ENCODE results near the gene WDR26.
"Not testable (repeated sequence)": the region's sequence is repeated elsewhere in the genome, so short reads cannot be mapped to it uniquely, and the experiment has no call there.

Gene WDR26

GRCh38 chr1:224348137-224348536 is 86.5 kb downstream of the WDR26 start:
- no peak for TF ChIP-seq CTCF (IDR thresholded peaks at IDR 0.05; ENCODE audit: control extremely low read depth, extremely low read depth, low read depth, missing control alignments)
- CTCF ChIA-PET = no interaction called here
- POLR2A ChIA-PET = no interaction called here
- DNase-seq (ENCODE audit: extremely low spot score) = no peak

- no peak for TF ChIP-seq CTCF (IDR thresholded peaks at IDR 0.05; ENCODE audit: control extremely low read depth, extremely low read depth, low read depth, missing control alignments)
- ChIA-PET POLR2A (no interaction called here), CTCF (interaction anchor here (1.3 to 2.2 kb wide), 4 partner anchors 8 to 38 kb away, joined by 3 to 13 read pairs (median 6); no protein-coding TSS in a partner anchor)
- DNase-seq (ENCODE audit: extremely low spot score) = no peak
Measured at GRCh38 chr1:224343679-224344078, 90.9 kb downstream of the WDR26 start.

- CTCF ChIA-PET; POLR2A ChIA-PET; DNase-seq (ENCODE audit: extremely low spot score): not testable (repeated sequence)
Measured at GRCh38 chr1:224340453-224341384, 93.9 kb downstream of the WDR26 start.

- no peak for TF ChIP-seq CTCF (IDR thresholded peaks at IDR 0.05; ENCODE audit: control extremely low read depth, extremely low read depth, low read depth, missing control alignments)
- DNase-seq (ENCODE audit: extremely low spot score) = no peak
- CTCF ChIA-PET = no interaction called here
- POLR2A ChIA-PET = no interaction called here
Measured at GRCh38 chr1:224339442-224340033, 95.1 kb downstream of the WDR26 start.

GRCh38 chr1:224338150-224338838 is 96.3 kb downstream of the WDR26 start:
- ChIA-PET CTCF (no interaction called here), POLR2A (interaction anchor here (0.5 kb wide), 1 partner anchor 9 kb away, joined by 3 read pairs; no protein-coding TSS in a partner anchor)

More at GRCh38 chr1:224338150-224338838, 96.3 kb downstream of the WDR26 start:
- DNase-seq (ENCODE audit: extremely low spot score) = no peak
- TF ChIP-seq CTCF (IDR thresholded peaks at IDR 0.05; ENCODE audit: control extremely low read depth, extremely low read depth, low read depth, missing control alignments) = no peak

Data from GM10248 (cell line).